IMR-90 (cell line): ENCODE data around the gene PCDHGA5. TPM values are rescaled to one million over a fixed set of nuclear protein-coding genes. Genes with fewer than 3 reads are reported as not detected.

ENCODE experiments used
- ATAC-seq: fragments of 200-7000 bp; cut with Tn5 transposase; 2 replicates; pipeline ENCODE4 v1.9.1; 2020; ENCODE audit warnings: low read depth, mild to moderate bottlenecking, moderate library complexity
- BruUV-seq: library from RNA; stranded (reverse); fragments of 400-500 nt; replicated peaks from 2 replicates; lab custom pipeline; 2021; lab: Mats Ljungman, UMichigan
- CTCF ChIA-PET: fragments of 300-600 bp; formaldehyde crosslinking; extraction: SDS; loops from one replicate; lab custom pipeline; 2021; ENCODE audit warnings: antibody characterized with exemption; lab: Yijun Ruan, JAX
- POLR2A ChIA-PET: fragments of 300-600 bp; sonication (Branson Sonifier 250); formaldehyde crosslinking; loops from one replicate; lab custom pipeline; 2022; ENCODE audit warnings: antibody characterized with exemption; ENCODE audit not compliant: unreplicated experiment; lab: Charles Lee
- DNase-seq: peaks from one replicate; pipeline ENCODE4 v3.0.0; 2013
- H2AFZ ChIP-seq: replicated peaks from 2 replicates; pipeline ENCODE3; 2013; ENCODE audit warnings: low read length, mild to moderate bottlenecking; ENCODE audit not compliant: poor library complexity
- H2AK5ac ChIP-seq: 2 replicates; pipeline ENCODE4 v1.6.1; 2013; ENCODE audit warnings: low read depth, low read length, inconsistent platforms
- H2AK9ac ChIP-seq: replicated peaks from 2 replicates; pipeline ENCODE3; 2013; ENCODE audit warnings: mild to moderate bottlenecking, low read depth, low read length, moderate library complexity; ENCODE audit not compliant: poor library complexity
- H2BK120ac ChIP-seq: 2 replicates; pipeline ENCODE4 v1.6.1; 2013; ENCODE audit warnings: low read depth, low read length, inconsistent platforms
- H2BK15ac ChIP-seq: 3 replicates; pipeline ENCODE4 v1.6.1; 2013; ENCODE audit warnings: low read depth, low read length, inconsistent platforms
- H2BK20ac ChIP-seq: 2 replicates; pipeline ENCODE4 v1.6.1; 2013; ENCODE audit warnings: low read depth, mild to moderate bottlenecking, inconsistent platforms, low read length, moderate library complexity
- H2BK5ac ChIP-seq: 2 replicates; pipeline ENCODE4 v1.6.1; 2013; ENCODE audit warnings: mild to moderate bottlenecking, low read depth, low read length, inconsistent platforms; ENCODE audit not compliant: poor library complexity, severe bottlenecking
- H3K14ac ChIP-seq: replicated peaks from 2 replicates; pipeline ENCODE4 v1.6.1; 2013; ENCODE audit warnings: low read depth, low read length, inconsistent platforms
- H3K18ac ChIP-seq: 2 replicates; pipeline ENCODE4 v1.6.1; 2013; ENCODE audit warnings: low read depth, low read length, control low read depth
- H3K23ac ChIP-seq: 2 replicates; pipeline ENCODE4 v1.6.1; 2013; ENCODE audit warnings: low read depth, low read length, inconsistent platforms
- H3K27ac ChIP-seq: 2 replicates; pipeline ENCODE4 v1.5.1; 2013; ENCODE audit warnings: mild to moderate bottlenecking, control low read depth, low read length; ENCODE audit not compliant: insufficient read depth
- H3K27me3 ChIP-seq: 2 replicates; pipeline ENCODE4 v1.6.1; 2013; ENCODE audit warnings: low read length; ENCODE audit not compliant: control insufficient read depth, insufficient read depth
- H3K36me3 ChIP-seq: 2 replicates; pipeline ENCODE4 v1.6.1; 2013; ENCODE audit warnings: low read length, mixed read lengths; ENCODE audit not compliant: control insufficient read depth, insufficient read depth
- H3K4ac ChIP-seq: 2 replicates; pipeline ENCODE4 v1.6.1; 2013; ENCODE audit warnings: low read depth, low read length, inconsistent platforms
- H3K4me1 ChIP-seq: 2 replicates; pipeline ENCODE4 v1.6.1; 2013; ENCODE audit warnings: low read length, mixed read lengths; ENCODE audit not compliant: control insufficient read depth, insufficient read depth
- H3K4me2 ChIP-seq: 2 replicates; pipeline ENCODE4 v1.6.1; 2013; ENCODE audit warnings: low read depth, mild to moderate bottlenecking, control low read depth, low read length, moderate library complexity
- H3K4me3 ChIP-seq: 2 replicates; pipeline ENCODE4 v1.5.1; 2013; ENCODE audit warnings: low read depth, mild to moderate bottlenecking, control low read depth, low read length, moderate library complexity; ENCODE audit not compliant: insufficient read depth
- H3K56ac ChIP-seq: 2 replicates; pipeline ENCODE4 v1.6.1; 2013; ENCODE audit warnings: low read length, inconsistent platforms; ENCODE audit not compliant: insufficient read depth; ENCODE audit errors: extremely low read depth
- H3K79me1 ChIP-seq, 2 experiments: 2 replicates each; pipeline ENCODE4 v1.6.1; 2013; ENCODE audit warnings: low read length in 2 of 2, inconsistent platforms in 1 of 2, low read depth in 1 of 2
- H3K9ac ChIP-seq: 2 replicates; pipeline ENCODE4 v1.6.1; 2013; ENCODE audit warnings: low read depth, low read length, control low read depth
- H3K9me1 ChIP-seq: 2 replicates; pipeline ENCODE4 v1.6.1; 2013; ENCODE audit warnings: low read length, inconsistent platforms; ENCODE audit not compliant: insufficient read depth
- H3K9me3 ChIP-seq: 2 replicates; pipeline ENCODE4 v1.6.1; 2013; ENCODE audit warnings: low read length; ENCODE audit not compliant: control insufficient read depth, insufficient read depth
- H4K20me1 ChIP-seq: 2 replicates; pipeline ENCODE4 v1.6.1; 2013; ENCODE audit warnings: low read length, inconsistent platforms; ENCODE audit not compliant: insufficient read depth
- H4K5ac ChIP-seq: 2 replicates; pipeline ENCODE4 v1.6.1; 2013; ENCODE audit warnings: mild to moderate bottlenecking, low read depth, low read length, control low read depth
- H4K8ac ChIP-seq, 2 experiments: 2 replicates each; pipeline ENCODE4 v1.6.1; 2013; ENCODE audit warnings: low read depth in 2 of 2, low read length in 2 of 2, control low read depth in 1 of 2, inconsistent platforms in 1 of 2
- H4K91ac ChIP-seq: 2 replicates; pipeline ENCODE4 v1.6.1; 2013; ENCODE audit warnings: low read depth, low read length, inconsistent platforms; ENCODE audit not compliant: insufficient read depth
- BHLHE40 ChIP-seq: fragments of 150-350 bp; IDR thresholded peaks from 2 replicates; pipeline ENCODE4 v1.6.1; 2016; ENCODE audit warnings: mild to moderate bottlenecking, low read depth, low read length
- CEBPB ChIP-seq: IDR thresholded peaks from 2 replicates; pipeline ENCODE4 v1.6.1; 2012; ENCODE audit warnings: low read depth, low read length, improper control_type of control experiment
- CHD1 ChIP-seq: IDR thresholded peaks from 2 replicates; pipeline ENCODE4 v1.6.1; 2012; ENCODE audit warnings: low read depth, low read length, improper control_type of control experiment
- FOS ChIP-seq: fragments of 150-350 bp; IDR thresholded peaks from 2 replicates; pipeline ENCODE4 v1.6.1; 2016; ENCODE audit warnings: low read depth, low read length
- MAFK ChIP-seq: IDR thresholded peaks from 2 replicates; pipeline ENCODE4 v1.6.1; 2012; ENCODE audit warnings: low read depth, low read length, improper control_type of control experiment
- MAZ ChIP-seq: IDR thresholded peaks from 2 replicates; pipeline ENCODE4 v1.6.1; 2012; ENCODE audit warnings: low read depth, mild to moderate bottlenecking, low read length, improper control_type of control experiment, moderate library complexity, borderline replicate concordance
- MXI1 ChIP-seq: IDR thresholded peaks from 2 replicates; pipeline ENCODE4 v1.6.1; 2012; ENCODE audit warnings: low read depth, mild to moderate bottlenecking, low read length, moderate library complexity, borderline replicate concordance
- NFE2L2 ChIP-seq: fragments of 150-350 bp; IDR thresholded peaks from 2 replicates; pipeline ENCODE4 v1.6.1; 2016; ENCODE audit warnings: low read depth, mild to moderate bottlenecking, low read length
- POLR2A ChIP-seq: IDR thresholded peaks from 2 replicates; pipeline ENCODE4 v1.6.1; 2012; ENCODE audit warnings: mild to moderate bottlenecking, low read depth, low read length
- RAD21 ChIP-seq: IDR thresholded peaks from 2 replicates; pipeline ENCODE4 v1.6.1; 2012; ENCODE audit warnings: low read length, improper control_type of control experiment
- RCOR1 ChIP-seq: IDR thresholded peaks from 2 replicates; pipeline ENCODE4 v1.6.1; 2012; ENCODE audit warnings: mild to moderate bottlenecking, low read length, improper control_type of control experiment; ENCODE audit not compliant: insufficient replicate concordance
- RFX5 ChIP-seq: IDR thresholded peaks from 2 replicates; pipeline ENCODE4 v1.8.0; 2012; ENCODE audit warnings: low read depth, mild to moderate bottlenecking, low read length, moderate library complexity
- SMC3 ChIP-seq: fragments of 150-350 bp; IDR thresholded peaks from 2 replicates; pipeline ENCODE4 v1.6.1; 2016; ENCODE audit warnings: low read depth, mild to moderate bottlenecking, antibody characterized with exemption, low read length, moderate library complexity
- WGBS, 2 experiments: methylation state at CpG; one replicate each; pipeline versions ENCODE4 v1.1.5 to v1.1.7; 2013; ENCODE audit warnings: missing lambda C conversion rate in 2 of 2; ENCODE audit not compliant: insufficient read length in 1 of 2; ENCODE audit errors: extremely low coverage in 2 of 2; 5-methylcytosine and 5-hydroxymethylcytosine counted together
- dilution Hi-C: fragments of 300-500 bp; cut with HindIII; formaldehyde crosslinking; loops from one replicate; pipeline ENCODE4 v1.14.3; 2018; ENCODE audit warnings: low sequenced_read_pairs; ENCODE audit not compliant: unreplicated experiment
- in situ Hi-C: fragments of 300-500 bp; cut with MboI; formaldehyde crosslinking; loops from 3 replicates; pipeline ENCODE4 v1.14.3; 2019; ENCODE audit warnings: low sequenced_read_pairs, inconsistent platforms, mixed read lengths
- intact Hi-C: fragments of 100-400 bp; cut with micrococcal nuclease; formaldehyde crosslinking; loops from 2 replicates; pipeline ENCODE4 v1.10.0; 2022
- polyA plus RNA-seq, 3 experiments: library from polyadenylated mRNA; depleted of rRNA; stranded (reverse); fragments of >200 nt; gene quantifications; 2 replicates each; pipeline ENCODE4 v1.2.3, GENCODE V29; 2012; ENCODE audit warnings: low replicate concordance in 1 of 3
- total RNA-seq: library from RNA; depleted of rRNA; stranded (reverse); fragments of >200 nt; gene quantifications from 2 replicates; pipeline ENCODE4 v1.2.3, GENCODE V29; 2012
- TF ChIP-seq, protein P1 (sequence below): conservative IDR thresholded peaks from 2 replicates; pipeline ENCODE4 v1.5.1; 2012; ENCODE audit warnings: mild to moderate bottlenecking, low read depth, low read length, improper control_type of control experiment
- TF ChIP-seq, protein P2 (sequence below): fragments of 150-350 bp; IDR thresholded peaks from 2 replicates; pipeline ENCODE4 v1.6.1; 2017; ENCODE audit warnings: mild to moderate bottlenecking, antibody characterized with exemption, low read length, low read depth

Gene PCDHGA5
- total and polyA plus RNA-seq, 2 of the 4 experiments (the other 2 are of a cell fraction), result 1.3 to 2.0 TPM

DNA sequence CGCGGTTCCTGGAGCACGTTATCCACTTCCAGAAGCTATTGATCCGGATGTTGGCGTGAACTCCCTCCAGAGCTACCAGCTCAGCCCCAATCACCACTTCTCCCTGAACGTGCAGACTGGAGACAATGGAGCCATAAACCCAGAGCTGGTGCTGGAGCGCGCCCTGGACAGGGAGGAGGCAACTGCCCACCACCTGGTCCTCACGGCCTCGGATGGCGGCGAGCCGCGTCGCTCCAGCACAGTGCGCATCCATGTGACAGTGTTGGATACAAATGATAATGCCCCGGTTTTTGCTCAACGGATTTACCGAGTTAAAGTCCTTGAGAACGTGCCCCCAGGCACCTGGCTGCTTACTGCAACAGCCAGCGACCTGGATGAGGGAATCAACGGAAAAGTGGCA lies 39.4 kb downstream of the PCDHGA5 start:
- no peak overlapping the region for H3K18ac ChIP-seq
- no peak overlapping the region for H4K91ac ChIP-seq
- peaks cover 21% of the 10 kb centered on the region for H3K36me3 ChIP-seq
- no peak overlapping the region for H2AK9ac ChIP-seq
- peaks cover 16 to 26% of the 10 kb centered on the region in 2 experiments for H3K79me1 ChIP-seq
- ChIA-PET CTCF (interaction anchor here (1.2 kb wide), 1 partner anchor 160 kb away, joined by 4 read pairs; no protein-coding TSS in a partner anchor), POLR2A (no interaction called here)
- no peak overlapping the region for H2AFZ ChIP-seq
- no peak overlapping the region for H4K5ac ChIP-seq
- no peak overlapping the region for H3K4me2 ChIP-seq
- no peak for ATAC-seq
- H3K27ac ChIP-seq, result no peak overlapping the region
- no peak overlapping the region for H2AK5ac ChIP-seq
- H3K4me1 ChIP-seq, result no peaks in the 10 kb centered on the region
- TF ChIP-seq FOS (no peak), RAD21 (no peak), RCOR1 (no peak), POLR2A (no peak), SMC3 (no peak), CHD1 (no peak), MAFK (no peak), RFX5 (no peak), MXI1 (no peak), BHLHE40 (no peak), CEBPB (no peak), MAZ (no peak), NFE2L2 (no peak)
- TF ChIP-seq, protein P1, sequence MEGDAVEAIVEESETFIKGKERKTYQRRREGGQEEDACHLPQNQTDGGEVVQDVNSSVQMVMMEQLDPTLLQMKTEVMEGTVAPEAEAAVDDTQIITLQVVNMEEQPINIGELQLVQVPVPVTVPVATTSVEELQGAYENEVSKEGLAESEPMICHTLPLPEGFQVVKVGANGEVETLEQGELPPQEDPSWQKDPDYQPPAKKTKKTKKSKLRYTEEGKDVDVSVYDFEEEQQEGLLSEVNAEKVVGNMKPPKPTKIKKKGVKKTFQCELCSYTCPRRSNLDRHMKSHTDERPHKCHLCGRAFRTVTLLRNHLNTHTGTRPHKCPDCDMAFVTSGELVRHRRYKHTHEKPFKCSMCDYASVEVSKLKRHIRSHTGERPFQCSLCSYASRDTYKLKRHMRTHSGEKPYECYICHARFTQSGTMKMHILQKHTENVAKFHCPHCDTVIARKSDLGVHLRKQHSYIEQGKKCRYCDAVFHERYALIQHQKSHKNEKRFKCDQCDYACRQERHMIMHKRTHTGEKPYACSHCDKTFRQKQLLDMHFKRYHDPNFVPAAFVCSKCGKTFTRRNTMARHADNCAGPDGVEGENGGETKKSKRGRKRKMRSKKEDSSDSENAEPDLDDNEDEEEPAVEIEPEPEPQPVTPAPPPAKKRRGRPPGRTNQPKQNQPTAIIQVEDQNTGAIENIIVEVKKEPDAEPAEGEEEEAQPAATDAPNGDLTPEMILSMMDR, result no peak
- TF ChIP-seq, protein P2, sequence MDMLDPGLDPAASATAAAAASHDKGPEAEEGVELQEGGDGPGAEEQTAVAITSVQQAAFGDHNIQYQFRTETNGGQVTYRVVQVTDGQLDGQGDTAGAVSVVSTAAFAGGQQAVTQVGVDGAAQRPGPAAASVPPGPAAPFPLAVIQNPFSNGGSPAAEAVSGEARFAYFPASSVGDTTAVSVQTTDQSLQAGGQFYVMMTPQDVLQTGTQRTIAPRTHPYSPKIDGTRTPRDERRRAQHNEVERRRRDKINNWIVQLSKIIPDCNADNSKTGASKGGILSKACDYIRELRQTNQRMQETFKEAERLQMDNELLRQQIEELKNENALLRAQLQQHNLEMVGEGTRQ, result no peak
- no peak overlapping the region for H2BK5ac ChIP-seq
- no peak overlapping the region for H3K23ac ChIP-seq
- no peak overlapping the region for H2BK20ac ChIP-seq
- H4K8ac ChIP-seq, result no peak overlapping the region
- BruUV-seq, result no TSS peak
- in situ Hi-C loops, result no loop called here
- dilution Hi-C loops, result no loop called here
- no peaks in the 10 kb centered on the region for H3K9me1 ChIP-seq
- H3K56ac ChIP-seq, result no peak overlapping the region
- no peak overlapping the region for H2BK15ac ChIP-seq
- H3K9ac ChIP-seq, result no peak overlapping the region
- no peak overlapping the region for H3K14ac ChIP-seq
- 53% methylated on average over 11 of the region's 22 CpGs; no CpG with 5 or more reads in 1 of the 2 experiments for WGBS, 2 experiments
- H3K4me3 ChIP-seq, result no peak overlapping the region
- H3K27me3 ChIP-seq, result no peaks in the 10 kb centered on the region
- H3K4ac ChIP-seq, result no peak overlapping the region
- DNase-seq, result no peak
- no peaks in the 10 kb centered on the region for H4K20me1 ChIP-seq
- no peak overlapping the region for H2BK120ac ChIP-seq
- H3K9me3 ChIP-seq, result peaks cover 58% of the 10 kb centered on the region
- intact Hi-C loops, result no loop called here
